ENCODE measurements around the gene VLDLR.

The VLDLR gene

DNA sequence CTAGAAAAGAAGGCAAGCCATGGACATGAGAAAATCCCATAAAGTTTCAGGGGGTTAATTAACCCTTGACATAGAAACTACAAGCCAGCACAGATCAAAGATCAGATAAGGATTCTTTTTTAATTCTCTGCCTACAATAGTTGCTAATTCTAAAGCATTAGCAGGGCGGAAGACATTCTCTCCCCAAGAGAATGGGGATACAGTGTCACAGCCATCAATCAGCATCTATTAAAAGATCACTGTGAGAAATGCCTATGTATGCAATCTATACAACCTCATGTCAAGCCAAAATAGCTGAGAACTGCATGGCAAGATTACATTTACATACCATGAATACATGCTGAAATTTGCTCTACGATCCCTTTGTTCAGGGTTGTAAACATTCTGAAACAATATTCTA lies 14.3 kb downstream of the VLDLR start:
- no peak overlapping the region for H3K9ac ChIP-seq (ENCODE audit: low read length in 2 of 2)
- H3K27ac ChIP-seq (ENCODE audit: low read length): no peak overlapping the region
- no peaks in the 10 kb centered on the region for H3K27me3 ChIP-seq (ENCODE audit: control insufficient read depth in 1 of 2, insufficient read depth in 2 of 2, low read length in 2 of 2)
- H3K36me3 ChIP-seq (ENCODE audit: control insufficient read depth in 2 of 2, insufficient read depth in 2 of 2, low read length in 2 of 2): peaks cover 6 to 14% of the 10 kb centered on the region in 2 donors
- no peaks in the 10 kb centered on the region for H3K4me1 ChIP-seq (ENCODE audit: control insufficient read depth, insufficient read depth, low read length)
- no peak overlapping the region for H3K4me3 ChIP-seq (ENCODE audit: low read length in 2 of 2)
- no peaks in the 10 kb centered on the region for H3K9me3 ChIP-seq (ENCODE audit: control insufficient read depth in 2 of 2, low read length in 2 of 2)

DNA sequence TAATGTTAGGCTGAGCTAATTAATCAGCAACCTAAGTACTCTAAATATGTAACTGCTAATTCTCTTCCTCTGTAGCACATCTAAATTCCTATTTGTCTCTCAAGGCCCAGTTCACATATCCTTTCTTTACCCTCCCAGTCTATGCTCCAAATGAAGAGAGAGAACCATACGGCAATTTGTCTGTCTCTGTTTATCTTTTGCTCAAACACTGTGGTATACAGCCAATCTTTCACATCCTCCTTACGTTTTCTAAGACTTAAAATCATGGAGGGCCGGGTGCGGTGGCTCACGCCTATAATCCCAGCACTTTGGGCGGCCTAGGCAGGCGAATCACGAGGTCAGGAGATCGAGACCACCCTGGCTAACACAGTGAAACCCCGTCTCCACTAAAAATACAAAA lies 15.8 kb downstream of the VLDLR start:
- no peaks in the 10 kb centered on the region for H3K4me1 ChIP-seq (ENCODE audit: control insufficient read depth, insufficient read depth, low read length)
- no peaks in the 10 kb centered on the region for H3K27me3 ChIP-seq (ENCODE audit: control insufficient read depth in 1 of 2, insufficient read depth in 2 of 2, low read length in 2 of 2)
- H3K27ac ChIP-seq (ENCODE audit: low read length): no peak overlapping the region
- H3K9ac ChIP-seq (ENCODE audit: low read length in 2 of 2): no peak overlapping the region
- peaks cover 18 to 28% of the 10 kb centered on the region in 2 donors for H3K36me3 ChIP-seq (ENCODE audit: control insufficient read depth in 2 of 2, insufficient read depth in 2 of 2, low read length in 2 of 2)
- no peak overlapping the region for H3K4me3 ChIP-seq (ENCODE audit: low read length in 2 of 2)
- H3K9me3 ChIP-seq (ENCODE audit: control insufficient read depth in 2 of 2, low read length in 2 of 2): no peaks in the 10 kb centered on the region

DNA sequence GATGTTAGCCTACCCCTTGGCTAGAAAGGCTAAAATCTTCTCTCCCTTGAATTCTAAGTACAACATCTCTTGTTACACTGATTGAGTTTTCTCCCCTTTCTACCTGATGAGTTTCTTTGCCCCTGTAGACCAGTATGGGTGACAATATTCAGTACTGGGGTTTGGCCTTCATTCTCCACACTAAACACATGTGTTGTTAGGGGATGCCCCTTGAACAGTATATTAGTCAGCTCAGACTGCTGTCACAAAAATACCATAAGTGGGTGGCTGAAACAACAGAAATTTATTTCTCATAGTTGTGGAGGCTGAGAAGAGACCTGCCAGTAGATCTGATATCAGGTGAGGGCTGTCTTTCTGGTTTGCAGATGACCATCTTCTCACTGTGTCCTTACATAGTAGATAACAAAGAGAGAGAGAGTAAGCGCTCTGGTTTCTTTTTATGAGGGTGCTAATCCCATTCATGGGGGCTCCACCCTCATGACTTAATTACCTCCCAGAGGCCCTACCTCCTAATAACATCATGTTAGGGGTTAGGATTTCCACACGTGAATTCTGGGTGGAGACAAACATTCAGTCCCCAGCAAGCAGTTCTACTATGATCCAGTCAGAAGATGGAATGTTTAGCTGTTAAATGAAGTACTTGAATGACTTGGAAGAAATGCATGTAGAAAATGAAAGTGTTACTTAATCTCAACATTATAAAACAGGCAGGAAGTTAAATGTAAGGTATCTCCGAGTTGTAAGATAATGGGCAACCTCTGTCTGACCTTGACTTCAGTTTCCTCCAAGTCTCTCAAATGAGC lies 17.5 kb downstream of the VLDLR start:
- no peak overlapping the region for H3K9ac ChIP-seq (ENCODE audit: low read length in 2 of 2)
- H3K27ac ChIP-seq (ENCODE audit: low read length): no peak overlapping the region
- H3K36me3 ChIP-seq (ENCODE audit: control insufficient read depth in 2 of 2, insufficient read depth in 2 of 2, low read length in 2 of 2): peaks cover 28 to 40% of the 10 kb centered on the region in 2 donors
- H3K4me1 ChIP-seq (ENCODE audit: control insufficient read depth, insufficient read depth, low read length): no peaks in the 10 kb centered on the region
- H3K9me3 ChIP-seq (ENCODE audit: control insufficient read depth in 2 of 2, low read length in 2 of 2): no peaks in the 10 kb centered on the region
- no peaks in the 10 kb centered on the region for H3K27me3 ChIP-seq (ENCODE audit: control insufficient read depth in 1 of 2, insufficient read depth in 2 of 2, low read length in 2 of 2)
- no peak overlapping the region for H3K4me3 ChIP-seq (ENCODE audit: low read length in 2 of 2)

DNA sequence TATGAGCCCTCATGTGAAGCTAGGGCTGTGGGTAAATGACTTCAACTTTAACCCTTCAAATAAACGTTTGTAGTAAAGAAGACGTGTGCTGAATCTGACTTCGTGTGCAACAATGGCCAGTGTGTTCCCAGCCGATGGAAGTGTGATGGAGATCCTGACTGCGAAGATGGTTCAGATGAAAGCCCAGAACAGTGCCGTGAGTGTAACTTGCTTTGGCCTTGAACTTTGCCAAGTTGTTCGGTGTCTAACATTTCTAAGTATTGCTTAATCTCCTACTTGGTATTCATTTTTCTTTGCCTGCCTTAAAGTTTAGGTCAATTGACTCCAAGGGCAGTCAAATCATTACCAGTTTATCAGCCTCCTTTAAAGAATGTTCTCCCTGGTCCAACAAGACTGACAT lies 18.2 kb downstream of the VLDLR start:
- peaks cover 31 to 43% of the 10 kb centered on the region in 2 donors for H3K36me3 ChIP-seq (ENCODE audit: control insufficient read depth in 2 of 2, insufficient read depth in 2 of 2, low read length in 2 of 2)
- no peak overlapping the region for H3K9ac ChIP-seq (ENCODE audit: low read length in 2 of 2)
- no peaks in the 10 kb centered on the region for H3K4me1 ChIP-seq (ENCODE audit: control insufficient read depth, insufficient read depth, low read length)
- H3K4me3 ChIP-seq (ENCODE audit: low read length in 2 of 2): no peak overlapping the region
- no peaks in the 10 kb centered on the region for H3K9me3 ChIP-seq (ENCODE audit: control insufficient read depth in 2 of 2, low read length in 2 of 2)
- no peak overlapping the region for H3K27ac ChIP-seq (ENCODE audit: low read length)
- H3K27me3 ChIP-seq (ENCODE audit: control insufficient read depth in 1 of 2, insufficient read depth in 2 of 2, low read length in 2 of 2): no peaks in the 10 kb centered on the region

DNA sequence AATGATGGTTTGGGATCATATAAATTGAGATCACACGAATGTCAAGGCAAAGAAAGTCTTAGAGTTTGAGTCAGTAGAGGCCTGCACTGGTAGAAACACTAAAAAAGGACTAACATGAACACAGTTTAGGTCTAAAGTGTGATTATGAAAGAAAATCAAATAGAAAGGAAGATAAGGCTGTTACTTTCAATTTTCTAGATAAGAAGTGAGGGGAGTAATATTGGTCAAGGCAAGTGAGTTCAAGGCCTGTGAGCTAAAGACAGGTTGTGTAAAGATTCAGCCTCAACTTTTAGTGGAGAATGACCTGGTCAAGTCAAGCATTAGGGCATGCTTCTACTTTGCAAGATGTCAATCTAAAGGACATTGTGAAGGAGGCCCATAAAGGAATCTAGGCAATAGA lies 19.0 kb downstream of the VLDLR start:
- H3K9me3 ChIP-seq (ENCODE audit: control insufficient read depth in 2 of 2, low read length in 2 of 2): no peaks in the 10 kb centered on the region
- H3K27ac ChIP-seq (ENCODE audit: low read length): no peak overlapping the region
- no peaks in the 10 kb centered on the region for H3K4me1 ChIP-seq (ENCODE audit: control insufficient read depth, insufficient read depth, low read length)
- H3K27me3 ChIP-seq (ENCODE audit: control insufficient read depth in 1 of 2, insufficient read depth in 2 of 2, low read length in 2 of 2): no peaks in the 10 kb centered on the region
- H3K4me3 ChIP-seq (ENCODE audit: low read length in 2 of 2): no peak overlapping the region
- peaks cover 38 to 48% of the 10 kb centered on the region in 2 donors for H3K36me3 ChIP-seq (ENCODE audit: control insufficient read depth in 2 of 2, insufficient read depth in 2 of 2, low read length in 2 of 2)
- H3K9ac ChIP-seq (ENCODE audit: low read length in 2 of 2): no peak overlapping the region

GRCh38 chr9:2641033-2641432 lies 19.4 kb downstream of the VLDLR start:
- H3K4me1 ChIP-seq (ENCODE audit: control insufficient read depth, insufficient read depth, low read length): no peaks in the 10 kb centered on the region
- no peak overlapping the region for H3K4me3 ChIP-seq (ENCODE audit: low read length in 2 of 2)
- no peak overlapping the region for H3K27ac ChIP-seq (ENCODE audit: low read length)
- H3K27me3 ChIP-seq (ENCODE audit: control insufficient read depth in 1 of 2, insufficient read depth in 2 of 2, low read length in 2 of 2): no peaks in the 10 kb centered on the region
- peaks cover 40 to 48% of the 10 kb centered on the region in 2 donors for H3K36me3 ChIP-seq (ENCODE audit: control insufficient read depth in 2 of 2, insufficient read depth in 2 of 2, low read length in 2 of 2)
- H3K9ac ChIP-seq (ENCODE audit: low read length in 2 of 2): no peak overlapping the region
- H3K9me3 ChIP-seq (ENCODE audit: control insufficient read depth in 2 of 2, low read length in 2 of 2): no peaks in the 10 kb centered on the region

GRCh38 chr9:2642068-2642467 lies 20.5 kb downstream of the VLDLR start:
- H3K27ac ChIP-seq (ENCODE audit: low read length): no peak overlapping the region
- no peaks in the 10 kb centered on the region for H3K27me3 ChIP-seq (ENCODE audit: control insufficient read depth in 1 of 2, insufficient read depth in 2 of 2, low read length in 2 of 2)
- no peaks in the 10 kb centered on the region for H3K4me1 ChIP-seq (ENCODE audit: control insufficient read depth, insufficient read depth, low read length)
- no peak overlapping the region for H3K9ac ChIP-seq (ENCODE audit: low read length in 2 of 2)
- H3K9me3 ChIP-seq (ENCODE audit: control insufficient read depth in 2 of 2, low read length in 2 of 2): no peaks in the 10 kb centered on the region
- peaks cover 46 to 54% of the 10 kb centered on the region in 2 donors for H3K36me3 ChIP-seq (ENCODE audit: control insufficient read depth in 2 of 2, insufficient read depth in 2 of 2, low read length in 2 of 2)
- no peak overlapping the region for H3K4me3 ChIP-seq (ENCODE audit: low read length in 2 of 2)

GRCh38 chr9:2645569-2645968 lies 24.0 kb downstream of the VLDLR start:
- H3K27me3 ChIP-seq (ENCODE audit: control insufficient read depth in 1 of 2, insufficient read depth in 2 of 2, low read length in 2 of 2): no peaks in the 10 kb centered on the region
- H3K4me1 ChIP-seq (ENCODE audit: control insufficient read depth, insufficient read depth, low read length): no peaks in the 10 kb centered on the region
- H3K27ac ChIP-seq (ENCODE audit: low read length): no peak overlapping the region
- no peak overlapping the region for H3K4me3 ChIP-seq (ENCODE audit: low read length in 2 of 2)
- peaks cover 69 to 71% of the 10 kb centered on the region in 2 donors for H3K36me3 ChIP-seq (ENCODE audit: control insufficient read depth in 2 of 2, insufficient read depth in 2 of 2, low read length in 2 of 2)
- no peak overlapping the region for H3K9ac ChIP-seq (ENCODE audit: low read length in 2 of 2)
- no peaks in the 10 kb centered on the region for H3K9me3 ChIP-seq (ENCODE audit: control insufficient read depth in 2 of 2, low read length in 2 of 2)

DNA sequence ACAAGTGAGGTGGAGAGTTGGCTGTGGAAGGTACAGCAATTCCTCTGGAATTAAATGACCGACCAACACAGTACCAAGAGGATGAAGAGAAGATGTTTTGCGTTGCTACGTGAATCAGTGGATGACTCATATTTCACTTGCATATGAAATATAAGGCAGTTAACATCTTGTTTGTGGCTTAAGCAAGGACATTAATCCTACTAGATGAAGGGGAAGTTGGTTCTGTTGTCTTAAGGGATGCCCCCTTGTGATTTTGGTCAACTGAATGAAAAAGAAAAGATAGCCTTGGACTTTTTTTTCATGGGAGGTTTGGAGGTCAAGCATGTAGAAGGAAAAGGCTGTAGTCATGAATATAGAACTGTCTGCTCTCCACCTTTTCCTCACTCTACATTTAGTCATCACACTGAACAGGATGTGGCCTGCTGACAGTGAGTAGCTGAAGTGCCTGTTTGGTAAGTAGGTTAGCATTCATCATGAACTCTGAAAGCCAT lies 33.9 kb downstream of the VLDLR start:
- H3K9ac ChIP-seq (ENCODE audit: low read length in 2 of 2): no peak overlapping the region
- peaks cover 24 to 34% of the 10 kb centered on the region in 2 donors for H3K36me3 ChIP-seq (ENCODE audit: control insufficient read depth in 2 of 2, insufficient read depth in 2 of 2, low read length in 2 of 2)
- no peak overlapping the region for H3K27ac ChIP-seq (ENCODE audit: low read length)

GRCh38 chr9:2657427-2657826 lies 35.8 kb downstream of the VLDLR start:
- H3K27me3 ChIP-seq (ENCODE audit: control insufficient read depth in 1 of 2, insufficient read depth in 2 of 2, low read length in 2 of 2): no peaks in the 10 kb centered on the region
- H3K4me3 ChIP-seq (ENCODE audit: low read length in 2 of 2): no peak overlapping the region
- H3K4me1 ChIP-seq (ENCODE audit: control insufficient read depth, insufficient read depth, low read length): no peaks in the 10 kb centered on the region
- H3K9me3 ChIP-seq (ENCODE audit: control insufficient read depth in 2 of 2, low read length in 2 of 2): no peaks in the 10 kb centered on the region
- H3K27ac ChIP-seq (ENCODE audit: low read length): no peak overlapping the region
- H3K36me3 ChIP-seq (ENCODE audit: control insufficient read depth in 2 of 2, insufficient read depth in 2 of 2, low read length in 2 of 2): peaks cover 9 to 16% of the 10 kb centered on the region in 2 donors
- no peak overlapping the region for H3K9ac ChIP-seq (ENCODE audit: low read length in 2 of 2)

More for the DNA sequence above, 33.9 kb downstream of the VLDLR start:
- no peaks in the 10 kb centered on the region for H3K4me1 ChIP-seq (ENCODE audit: control insufficient read depth, insufficient read depth, low read length)
- no peaks in the 10 kb centered on the region for H3K27me3 ChIP-seq (ENCODE audit: control insufficient read depth in 1 of 2, insufficient read depth in 2 of 2, low read length in 2 of 2)
- no peaks in the 10 kb centered on the region for H3K9me3 ChIP-seq (ENCODE audit: control insufficient read depth in 2 of 2, low read length in 2 of 2)
- H3K4me3 ChIP-seq (ENCODE audit: low read length in 2 of 2): no peak overlapping the region

DNA sequence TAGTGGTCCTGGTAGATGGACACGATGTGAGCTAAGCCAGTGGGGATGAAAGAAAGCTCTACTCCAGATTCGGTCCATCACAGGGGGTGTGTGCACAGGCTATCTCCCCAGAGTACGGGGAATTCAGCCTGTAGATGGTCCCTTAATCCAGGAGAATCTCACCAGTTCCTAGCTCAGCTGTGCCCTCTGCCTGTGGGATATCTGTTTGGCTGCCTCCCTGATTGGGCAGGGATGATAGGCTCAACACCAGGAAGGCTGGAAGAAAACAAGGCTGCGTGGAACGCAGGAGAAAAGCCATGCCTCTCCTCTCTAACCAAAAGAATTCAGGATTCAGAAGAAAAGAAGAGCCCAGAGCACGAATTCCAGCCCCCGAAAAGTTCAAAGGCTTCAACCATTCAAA lies 40.9 kb downstream of the VLDLR start:
- Histone ChIP-seq H3K4me3 (ENCODE audit: low read length in 2 of 2) (no peak overlapping the region), H3K36me3 (ENCODE audit: control insufficient read depth in 2 of 2, insufficient read depth in 2 of 2, low read length in 2 of 2) (no peaks in the 10 kb centered on the region), H3K9ac (ENCODE audit: low read length in 2 of 2) (no peak overlapping the region), H3K9me3 (ENCODE audit: control insufficient read depth in 2 of 2, low read length in 2 of 2) (no peaks in the 10 kb centered on the region), H3K4me1 (ENCODE audit: control insufficient read depth, insufficient read depth, low read length) (peaks cover 6% of the 10 kb centered on the region), H3K27me3 (ENCODE audit: control insufficient read depth in 1 of 2, insufficient read depth in 2 of 2, low read length in 2 of 2) (no peaks in the 10 kb centered on the region), H3K27ac (ENCODE audit: low read length) (no peak overlapping the region)

All from stomach smooth muscle (tissue), 2 donors.